IPS DF 6.9 (cell line): ENCODE data around the gene NLRP5.
"Not testable (repeated sequence)": the region's sequence is repeated elsewhere in the genome, so short reads cannot be mapped to it uniquely, and the experiment has no call there.

Experiments
- DNase-seq: peaks from one replicate; pipeline ENCODE4 v3.0.0-alpha.2; 2013; ENCODE audit warnings: low read depth, low spot score
- H3K27ac ChIP-seq: one replicate; pipeline ENCODE4 v1.5.1; 2013; ENCODE audit warnings: low read length, control low read depth
- H3K27me3 ChIP-seq: 2 replicates; pipeline ENCODE4 v1.6.1; 2013; ENCODE audit warnings: mild to moderate bottlenecking, low read length; ENCODE audit not compliant: control insufficient read depth, insufficient read depth
- H3K36me3 ChIP-seq: 2 replicates; pipeline ENCODE4 v1.6.1; 2013; ENCODE audit warnings: low read length; ENCODE audit not compliant: control insufficient read depth, insufficient read depth
- H3K4me1 ChIP-seq: 2 replicates; pipeline ENCODE4 v1.6.1; 2013; ENCODE audit warnings: low read length; ENCODE audit not compliant: control insufficient read depth, insufficient read depth
- H3K4me3 ChIP-seq: 2 replicates; pipeline ENCODE4 v1.5.1; 2013; ENCODE audit warnings: mild to moderate bottlenecking, low read length
- H3K9me3 ChIP-seq: 2 replicates; pipeline ENCODE4 v1.6.1; 2013; ENCODE audit warnings: low read length, inconsistent platforms; ENCODE audit not compliant: control insufficient read depth, insufficient read depth
- WGBS: extraction: QIAGEN DNeasy Blood & Tissue Kit; methylation state at CpG from one replicate; pipeline ENCODE4 v1.1.7; 2013; ENCODE audit warnings: mixed read lengths, missing lambda C conversion rate; ENCODE audit not compliant: insufficient read length, insufficient coverage; 5-methylcytosine and 5-hydroxymethylcytosine counted together

NLRP5 gene

DNA sequence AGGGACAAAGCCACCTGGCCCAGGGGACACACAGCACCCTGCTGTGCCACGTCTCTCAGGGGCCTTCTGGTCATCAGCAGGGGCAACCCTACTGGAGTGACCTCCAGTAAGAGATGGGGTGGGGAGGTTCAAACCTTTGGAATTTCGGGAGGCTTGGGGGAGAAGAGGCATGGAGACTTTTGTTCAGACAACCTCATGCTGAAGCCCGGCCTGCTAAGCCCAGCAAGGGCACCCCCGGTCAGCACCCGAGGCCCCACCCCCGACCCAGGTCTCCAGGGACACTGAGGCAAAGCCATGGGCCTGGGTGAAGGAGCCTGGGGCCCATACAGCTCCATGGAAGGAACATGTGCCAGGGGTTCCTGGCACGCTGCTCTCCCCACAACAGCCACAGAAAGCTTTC, 111.2 kb downstream of the NLRP5 start:
- no CpG with 5 or more reads among the region's 7 CpGs for WGBS
- H3K36me3 ChIP-seq, result peaks cover 22% of the 10 kb centered on the region
- H3K4me3 ChIP-seq, result no peak overlapping the region
- DNase-seq, result no peak
- H3K9me3 ChIP-seq, result no peaks in the 10 kb centered on the region
- no peaks in the 10 kb centered on the region for H3K27me3 ChIP-seq
- H3K4me1 ChIP-seq, result 0 out of 2 replicates have a peak, but pooled peaks cover 1% of the 10 kb centered on the region
- no peak overlapping the region for H3K27ac ChIP-seq

DNA sequence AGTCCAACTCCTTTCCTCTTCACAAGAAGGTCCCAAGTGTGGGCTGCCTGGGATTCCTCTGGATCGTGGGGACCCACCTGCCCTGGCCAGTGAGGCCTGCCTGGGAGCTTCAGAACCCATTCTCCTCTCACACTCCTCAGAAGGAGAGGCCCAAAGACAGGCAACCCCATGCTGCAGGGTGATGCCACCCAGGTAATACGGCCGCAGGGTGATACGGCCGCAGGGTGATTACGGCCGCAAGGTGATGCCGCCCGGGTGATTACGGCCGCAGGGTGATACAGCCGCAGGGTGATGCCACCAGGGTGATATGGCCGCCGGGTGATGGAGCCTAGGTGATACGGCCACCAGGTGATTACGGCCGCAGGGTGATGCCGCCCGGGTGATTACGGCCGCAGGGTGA, 111.7 kb downstream of the NLRP5 start:
- H3K36me3 ChIP-seq, result peaks cover 22% of the 10 kb centered on the region
- WGBS, result no CpG with 5 or more reads among the region's 21 CpGs
- not testable (repeated sequence) for H3K27me3 ChIP-seq, H3K4me1 ChIP-seq, H3K4me3 ChIP-seq, H3K9me3 ChIP-seq, DNase-seq, H3K27ac ChIP-seq

- no peaks in the 10 kb centered on the region for H3K9me3 ChIP-seq
- no CpG with 5 or more reads among the region's 34 CpGs for WGBS
- no peak overlapping the region for H3K4me3 ChIP-seq
- H3K27me3 ChIP-seq, result no peaks in the 10 kb centered on the region
- H3K4me1 ChIP-seq, result no peaks in the 10 kb centered on the region; the same call in 1 of the 2 replicates
- no peak for DNase-seq
- H3K36me3 ChIP-seq, result peaks cover 20% of the 10 kb centered on the region
- H3K27ac ChIP-seq, result no peak overlapping the region
These were observed 112.4 kb downstream of the NLRP5 start for GRCh38 chr19:56098731-56099568.

DNA sequence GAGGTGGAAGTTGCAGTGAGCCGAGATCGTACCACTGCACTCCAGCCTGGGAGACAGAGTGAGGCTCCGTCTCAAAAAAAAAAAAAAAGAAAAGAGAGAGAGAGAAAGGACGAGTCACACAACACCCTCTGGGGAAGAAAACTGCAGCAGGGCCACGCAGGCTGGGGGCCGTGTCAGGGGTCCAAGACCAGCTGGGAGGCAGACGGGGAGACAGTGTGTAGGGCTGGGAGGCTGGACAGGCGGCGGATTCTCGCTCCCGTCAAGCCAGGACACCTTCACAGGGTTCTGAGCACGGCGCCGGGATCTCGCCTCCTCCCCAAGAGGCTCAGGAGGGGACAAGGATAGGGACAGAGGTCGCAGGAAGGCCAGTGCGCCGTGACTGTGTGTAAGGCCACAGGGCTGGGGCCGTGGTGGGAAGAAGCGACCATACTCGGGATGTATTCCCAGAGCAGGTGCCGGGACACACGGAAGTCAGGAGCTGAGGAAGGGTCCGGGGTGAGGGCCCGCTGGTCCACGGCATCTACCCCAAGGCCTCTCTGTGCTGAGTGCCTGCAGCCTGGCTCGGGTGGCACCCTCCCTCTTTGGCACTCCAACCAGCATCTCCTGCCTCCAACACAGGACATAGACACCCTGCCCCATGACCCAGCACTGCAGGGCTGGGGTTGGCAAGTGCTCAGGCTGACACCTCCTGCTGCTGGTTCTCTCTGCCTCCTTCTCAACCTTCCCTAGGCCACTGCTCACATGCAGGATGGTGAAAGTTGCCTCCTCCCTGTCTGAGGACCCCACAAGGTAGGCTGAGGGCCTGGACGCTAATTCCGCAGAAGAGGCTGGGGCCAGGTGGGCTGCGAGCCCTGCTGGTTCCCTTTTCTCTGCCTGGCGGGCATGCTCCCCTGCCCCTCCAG, 113.3 kb downstream of the NLRP5 start:
- Histone ChIP-seq H3K27ac (no peak overlapping the region), H3K27me3 (no peaks in the 10 kb centered on the region), H3K9me3 (no peaks in the 10 kb centered on the region), H3K36me3 (peaks cover 20% of the 10 kb centered on the region), H3K4me3 (no peak overlapping the region), H3K4me1 (no peaks in the 10 kb centered on the region; the same call in 1 of the 2 replicates)
- no CpG with 5 or more reads among the region's 31 CpGs for WGBS
- DNase-seq, result no peak

DNA sequence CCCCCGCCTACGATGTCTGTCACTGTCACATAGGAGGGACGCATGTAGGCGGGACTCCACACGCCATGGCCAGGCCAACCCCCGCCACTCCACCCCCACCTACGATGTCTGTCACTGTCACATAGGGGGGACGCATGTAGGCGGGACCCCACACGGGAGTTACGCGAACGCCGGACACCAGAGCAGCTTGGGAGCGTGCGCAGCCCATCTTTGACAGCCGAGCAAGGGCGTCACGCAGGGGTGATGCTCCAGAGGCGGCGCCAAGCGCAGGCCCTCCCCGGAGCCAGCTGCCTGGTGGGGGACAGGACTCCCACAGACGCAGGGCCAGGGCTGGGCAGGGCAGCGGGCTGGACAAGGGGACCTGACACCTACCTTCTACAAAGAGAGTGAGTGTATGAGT, 114.5 kb downstream of the NLRP5 start:
- no peaks in the 10 kb centered on the region for H3K27me3 ChIP-seq
- H3K36me3 ChIP-seq, result peaks cover 22% of the 10 kb centered on the region
- WGBS, result no CpG with 5 or more reads among the region's 25 CpGs
- no peak overlapping the region for H3K4me3 ChIP-seq
- no peak for DNase-seq
- no peak overlapping the region for H3K27ac ChIP-seq
- no peaks in the 10 kb centered on the region for H3K9me3 ChIP-seq
- H3K4me1 ChIP-seq, result peaks cover 1% of the 10 kb centered on the region; the same call in 1 of the 2 replicates

DNA sequence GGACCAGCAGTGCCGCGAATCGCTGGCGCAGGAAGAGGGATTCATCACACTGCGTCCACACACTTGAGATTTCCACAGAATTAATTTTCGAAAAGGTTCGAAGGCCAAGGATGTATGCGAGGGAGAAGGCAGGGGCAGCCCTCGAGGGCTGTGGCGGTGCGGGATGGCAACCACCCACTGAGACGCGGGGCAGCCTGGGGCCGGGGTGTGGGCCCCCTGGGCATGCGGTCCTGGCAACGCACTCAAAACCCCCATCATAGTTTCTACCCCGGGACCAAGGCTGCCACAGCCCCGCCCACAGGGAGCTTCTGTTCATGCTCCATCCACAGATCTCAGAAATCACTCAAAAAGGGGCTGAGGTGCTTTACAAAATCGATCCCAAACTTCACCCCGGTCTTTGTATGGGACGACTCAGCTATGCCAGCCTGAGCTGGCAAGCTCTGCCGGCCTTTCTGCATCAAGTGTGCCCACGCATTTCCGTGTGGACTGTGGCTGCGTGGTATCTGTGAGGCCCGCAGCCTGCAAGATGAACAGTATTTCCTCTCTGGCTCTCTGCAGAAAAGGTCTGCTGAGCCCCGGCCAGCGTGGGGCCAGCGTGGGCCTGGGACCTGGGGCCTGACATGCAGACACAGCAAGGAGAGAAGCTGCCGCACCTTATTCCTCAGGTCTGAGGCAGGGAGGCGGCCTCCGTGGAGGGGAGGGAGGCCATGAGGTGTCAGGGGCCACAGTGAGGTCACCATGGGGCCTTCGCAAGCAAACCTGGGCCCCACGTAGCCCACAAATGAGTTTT, 115.4 kb downstream of the NLRP5 start:
- peaks cover 23% of the 10 kb centered on the region for H3K36me3 ChIP-seq
- H3K9me3 ChIP-seq, result no peaks in the 10 kb centered on the region
- peaks cover 2% of the 10 kb centered on the region; the same call in 1 of the 2 replicates for H3K4me1 ChIP-seq
- no peaks in the 10 kb centered on the region for H3K27me3 ChIP-seq
- H3K4me3 ChIP-seq, result no peak overlapping the region
- DNase-seq, result no peak
- WGBS, result no CpG with 5 or more reads among the region's 34 CpGs
- no peak overlapping the region for H3K27ac ChIP-seq

GRCh38 chr19:56103027-56103614, 116.5 kb downstream of the NLRP5 start:
- DNase-seq, result no peak
- Histone ChIP-seq H3K27ac (no peak overlapping the region), H3K36me3 (peaks cover 23% of the 10 kb centered on the region), H3K4me1 (peaks cover 5% of the 10 kb centered on the region; the same call in 1 of the 2 replicates), H3K4me3 (no peak overlapping the region), H3K9me3 (no peaks in the 10 kb centered on the region), H3K27me3 (no peaks in the 10 kb centered on the region)
- no CpG with 5 or more reads among the region's 20 CpGs for WGBS

- no peaks in the 10 kb centered on the region for H3K27me3 ChIP-seq
- peaks cover 20% of the 10 kb centered on the region for H3K36me3 ChIP-seq
- H3K4me1 ChIP-seq, result peaks cover 11% of the 10 kb centered on the region
- DNase-seq, result no peak
- no peak overlapping the region for H3K4me3 ChIP-seq
- WGBS, result no CpG with 5 or more reads among the region's 29 CpGs
- no peak overlapping the region for H3K27ac ChIP-seq
- no peaks in the 10 kb centered on the region for H3K9me3 ChIP-seq
These were observed 117.8 kb downstream of the NLRP5 start for GRCh38 chr19:56104423-56104822.

- H3K27ac ChIP-seq, result no peak overlapping the region
- DNase-seq, result no peak
- H3K27me3 ChIP-seq, result no peaks in the 10 kb centered on the region
- peaks cover 15% of the 10 kb centered on the region for H3K36me3 ChIP-seq
- WGBS, result no CpG with 5 or more reads among the region's 22 CpGs
- no peaks in the 10 kb centered on the region for H3K9me3 ChIP-seq
- no peak overlapping the region for H3K4me3 ChIP-seq
- peaks cover 11% of the 10 kb centered on the region for H3K4me1 ChIP-seq
These were observed 118.6 kb downstream of the NLRP5 start for GRCh38 chr19:56105090-56105701.
